ENCODE results near the gene ZFTA. TPM values are rescaled to one million over a fixed set of nuclear protein-coding genes. Genes with fewer than 3 reads are reported as not detected.

ZFTA gene
- total and polyA plus RNA-seq, 3 donors from 2014 or later: 12.0 to 31.0 (median 19.5) TPM

- H3K4me1 ChIP-seq: peaks cover 32% of the 10 kb centered on the region
- H3K9me3 ChIP-seq: no peaks in the 10 kb centered on the region
- peak overlapping the region in 1 of 2 donors; percentile 83 for H3K27ac ChIP-seq
- 49 to 56% methylated on average over 7 of the region's 7 CpGs for WGBS, 2 donors
- no peak for DNase-seq
- H3K27me3 ChIP-seq: no peaks in the 10 kb centered on the region
- TF ChIP-seq POLR2A (IDR thresholded peaks at IDR 0.05) (no peak), CTCF (IDR thresholded peaks at IDR 0.05) (no peak)
- H3K4me3 ChIP-seq: no peak overlapping the region
- H3K36me3 ChIP-seq (ENCODE audit: low read depth, missing control alignments): no peaks in the 10 kb centered on the region
- intact Hi-C loops (cut with DNase I; ENCODE audit: low total_unique reads): loop anchor here (10.0 kb wide), 1 partner anchor 178 kb away; no protein-coding TSS in a partner anchor
These were observed 1.9 kb downstream of the ZFTA start for GRCh38 chr11:63766531-63767235.

- H3K4me3 ChIP-seq: no peak overlapping the region
- intact Hi-C loops (cut with DNase I; ENCODE audit: low total_unique reads): loop anchor here (10.0 kb wide), 1 partner anchor 179 kb away; no protein-coding TSS in a partner anchor
- DNase-seq: no peak
- no peaks in the 10 kb centered on the region for H3K9me3 ChIP-seq
- H3K27ac ChIP-seq: peak overlapping the region in 1 of 2 donors; percentile 37
- peaks cover 32% of the 10 kb centered on the region for H3K4me1 ChIP-seq
- no peaks in the 10 kb centered on the region for H3K36me3 ChIP-seq (ENCODE audit: low read depth, missing control alignments)
- no peaks in the 10 kb centered on the region for H3K27me3 ChIP-seq
- TF ChIP-seq POLR2A (IDR thresholded peaks at IDR 0.05) (no peak), CTCF (IDR thresholded peaks at IDR 0.05) (no peak)
- WGBS, 2 donors: 62 to 70% methylated on average over 6 to 18 of the region's 18 CpGs
These were observed 2.8 kb downstream of the ZFTA start for GRCh38 chr11:63765688-63766241.

GRCh38 chr11:63764679-63765647 is 3.6 kb downstream of the ZFTA start:
- no peak overlapping the region for H3K27ac ChIP-seq

GRCh38 chr11:63764340-63764678 is 4.3 kb downstream of the ZFTA start:
- Histone ChIP-seq H3K9me3 (no peaks in the 10 kb centered on the region), H3K4me1 (peaks cover 26% of the 10 kb centered on the region), H3K27me3 (no peaks in the 10 kb centered on the region), H3K4me3 (peak overlapping the region; percentile 49 to 56), H3K36me3 (ENCODE audit: low read depth, missing control alignments) (no peaks in the 10 kb centered on the region), H3K27ac (peak overlapping the region in 1 of 2 donors; percentile 64)
- intact Hi-C loops (cut with DNase I; ENCODE audit: low total_unique reads): loop anchor here (10.0 kb wide), 1 partner anchor 180 kb away; no protein-coding TSS in a partner anchor
- 69% methylated on average over 23 of the region's 23 CpGs; no CpG with 5 or more reads in 1 of the 2 donors for WGBS, 2 donors
- TF ChIP-seq CTCF (IDR thresholded peaks at IDR 0.05): no peak
- TF ChIP-seq POLR2A (IDR thresholded peaks at IDR 0.05): no peak
- no peak for DNase-seq

More at GRCh38 chr11:63764679-63765647, 3.6 kb downstream of the ZFTA start:
- peak; percentile 67 for DNase-seq
- H3K4me3 ChIP-seq: no peak overlapping the region
- H3K9me3 ChIP-seq: no peaks in the 10 kb centered on the region
- WGBS, 2 donors: 29 to 49% methylated on average over 8 to 24 of the region's 30 CpGs
- TF ChIP-seq POLR2A (IDR thresholded peaks at IDR 0.05) (no peak), CTCF (IDR thresholded peaks at IDR 0.05) (no peak)
- H3K27me3 ChIP-seq: no peaks in the 10 kb centered on the region
- H3K4me1 ChIP-seq: peaks cover 32% of the 10 kb centered on the region
- H3K36me3 ChIP-seq (ENCODE audit: low read depth, missing control alignments): no peaks in the 10 kb centered on the region
- intact Hi-C loops (cut with DNase I; ENCODE audit: low total_unique reads): loop anchor here (10.0 kb wide), 1 partner anchor 180 kb away; no protein-coding TSS in a partner anchor
